Tongue (tissue), 2 donors: ENCODE measurements around the gene PHYHD1. TPM values are rescaled to one million over a fixed set of nuclear protein-coding genes. Genes with fewer than 3 reads are reported as not detected.

ENCODE experiments used
- DNase-seq: peaks from one replicate; pipeline ENCODE4 v3.0.0-alpha.2; 2015
- total RNA-seq: library from RNA; depleted of rRNA; stranded (reverse); fragments of >200 nt; gene quantifications from one replicate; pipeline ENCODE4 v1.2.3, GENCODE V29; 2014

PHYHD1 gene
- 26.0 TPM for total RNA-seq

GRCh38 chr9:128920381-128921058 is at the start of gene PHYHD1:
PHYHD1 (plus strand) TSS chr9:128920982; CDS start chr9:128922324, 1,342 bp downstream.
- peak; percentile 80 for DNase-seq

GRCh38 chr9:128877852-128878251 is 42.9 kb upstream of the PHYHD1 start:
- DNase-seq: no peak

GRCh38 chr9:128881884-128882676 is 38.7 kb upstream of the PHYHD1 start, which contains the start of the genes KYAT1 and LRRC8A:
KYAT1 (minus strand) TSS chr9:128881950; CDS start chr9:128845405, 36,545 bp downstream.
LRRC8A (plus strand) TSS chr9:128882133; CDS start chr9:128907165, 25,032 bp downstream.
- peak; percentile 99 for DNase-seq

- peak; percentile 66 for DNase-seq
These were observed 37.8 kb upstream of the PHYHD1 start for GRCh38 chr9:128882677-128883603.

DNA sequence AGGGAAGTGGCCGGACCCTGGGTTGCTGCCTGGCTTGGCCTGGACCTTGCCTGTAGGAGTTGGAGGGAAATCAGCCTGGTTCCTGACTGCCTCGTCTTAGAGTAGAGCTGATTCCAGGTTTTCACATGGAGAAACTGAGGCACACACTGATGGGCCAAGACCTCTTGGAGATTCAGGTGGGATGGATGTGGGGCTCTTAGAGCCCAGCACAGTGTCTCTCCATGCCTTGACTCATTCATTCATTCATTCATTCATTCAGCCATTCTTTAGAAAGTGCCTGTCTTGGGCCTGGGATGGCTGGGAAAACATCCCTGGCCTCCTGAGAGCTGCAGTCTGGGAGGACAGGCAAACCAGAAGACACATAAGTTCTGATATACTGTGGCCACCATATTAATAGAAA is 36.6 kb upstream of the PHYHD1 start:
- DNase-seq: no peak

DNA sequence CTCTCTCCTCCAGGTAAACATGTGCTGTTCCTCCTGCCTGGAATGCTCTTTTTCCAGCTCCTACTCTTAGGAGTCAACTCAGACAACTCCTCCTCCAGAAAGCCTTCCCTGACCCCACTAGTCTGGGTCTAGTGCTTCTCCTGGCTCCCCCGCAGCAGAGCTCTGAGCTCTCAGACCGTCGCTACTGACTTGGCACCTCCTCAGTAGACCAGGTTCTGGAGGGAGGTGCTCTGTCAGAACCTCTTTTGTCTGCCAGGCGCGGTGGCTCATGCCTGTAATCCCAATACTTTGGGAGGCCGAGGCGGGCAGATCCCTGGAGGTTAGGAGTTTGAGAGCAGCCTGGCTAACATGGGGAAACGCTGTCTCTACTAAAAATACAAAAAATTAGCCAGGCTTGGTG is 35.4 kb upstream of the PHYHD1 start:
- no peak for DNase-seq

- no peak for DNase-seq
These were observed 35.0 kb upstream of the PHYHD1 start for GRCh38 chr9:128885798-128886197.

GRCh38 chr9:128886211-128886891 is 34.4 kb upstream of the PHYHD1 start:
- no peak for DNase-seq

GRCh38 chr9:128887049-128887448 is 33.7 kb upstream of the PHYHD1 start:
- no peak for DNase-seq

DNA sequence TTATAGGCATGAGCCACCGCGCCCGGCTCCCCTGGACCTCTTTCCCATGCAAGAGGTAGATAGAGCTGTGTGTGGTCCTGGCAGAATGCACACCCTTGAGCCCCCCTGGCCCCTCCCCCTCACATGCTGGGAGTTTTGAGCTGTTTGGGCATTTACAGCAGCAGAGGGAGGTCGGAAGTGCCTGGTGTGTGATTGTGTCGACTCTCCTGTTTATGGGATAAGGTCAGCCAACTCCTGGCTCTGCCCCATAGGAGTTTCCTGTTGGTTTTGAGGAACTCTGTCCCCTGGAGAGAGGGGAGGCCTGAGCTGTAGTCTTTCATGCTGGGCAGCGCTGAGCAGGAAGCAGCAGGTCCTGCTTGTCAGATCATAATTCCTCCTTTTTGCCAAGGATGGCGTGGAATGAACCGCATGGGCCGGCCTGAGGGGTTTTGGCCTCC is 32.9 kb upstream of the PHYHD1 start:
- DNase-seq: no peak

GRCh38 chr9:128891321-128892220 is 29.2 kb upstream of the PHYHD1 start:
- no peak for DNase-seq

GRCh38 chr9:128892221-128892921 is 28.4 kb upstream of the PHYHD1 start:
- peak; percentile 58 for DNase-seq

GRCh38 chr9:128893354-128893753 is 27.4 kb upstream of the PHYHD1 start:
- DNase-seq: no peak

DNA sequence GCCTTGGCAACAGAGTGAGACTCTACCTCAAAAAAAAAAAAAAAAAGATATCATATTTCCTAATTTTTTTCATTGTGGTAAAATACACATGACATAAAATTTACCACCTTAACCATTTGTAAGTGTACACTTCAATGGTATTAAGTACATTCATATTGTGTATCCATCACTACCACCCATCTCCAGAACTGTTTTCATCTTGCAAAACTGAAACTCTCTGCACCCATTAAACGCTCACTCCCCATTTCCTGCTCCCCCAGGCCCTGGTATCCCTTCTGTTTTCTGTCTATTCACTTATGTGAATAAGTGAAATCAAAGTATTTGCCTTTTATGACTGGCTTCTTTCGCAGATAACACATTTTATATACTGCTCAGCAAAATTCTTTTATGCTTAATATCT is 26.0 kb upstream of the PHYHD1 start:
- DNase-seq: no peak

DNA sequence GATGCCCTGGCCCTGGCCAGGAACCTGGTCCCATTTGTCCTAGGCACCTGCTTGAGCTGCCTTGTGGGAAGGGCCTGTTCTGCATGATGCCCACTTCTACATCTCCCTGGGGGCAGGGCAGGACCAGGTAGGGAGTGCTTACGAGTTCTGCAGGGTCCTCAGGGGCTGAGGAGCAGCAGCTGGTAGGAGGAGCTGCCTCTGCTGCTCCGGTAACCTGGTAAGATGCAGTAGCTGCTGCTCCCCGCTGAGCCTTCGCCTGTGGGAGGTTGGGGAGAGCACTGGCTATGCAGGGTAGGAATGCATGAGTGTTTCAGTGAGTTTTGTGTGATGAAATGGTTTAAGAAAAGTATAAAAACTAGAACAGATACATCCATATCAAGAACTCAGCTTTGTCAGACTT is 25.2 kb upstream of the PHYHD1 start:
- no peak for DNase-seq

DNA sequence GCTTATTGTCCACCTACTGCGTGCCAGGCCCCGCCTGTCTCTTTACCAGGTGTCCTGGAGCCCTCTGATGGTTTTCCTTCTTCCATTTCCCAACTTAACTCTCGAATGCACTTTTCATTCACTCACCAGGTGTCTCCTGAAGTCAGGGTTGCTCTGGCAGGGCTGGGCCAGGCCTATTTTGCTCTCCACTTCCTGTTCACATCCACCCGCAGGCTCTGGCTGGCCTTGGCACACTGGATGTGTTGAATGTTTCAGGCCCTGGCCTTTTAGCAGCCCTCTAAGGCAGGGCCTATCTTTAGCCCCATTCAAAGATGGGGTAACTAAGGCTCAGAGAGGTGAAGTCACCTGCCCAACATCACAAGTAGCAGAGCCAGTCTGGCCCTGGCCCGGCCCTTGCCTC is 22.4 kb upstream of the PHYHD1 start:
- DNase-seq: no peak

GRCh38 chr9:128898845-128899565 is 21.8 kb upstream of the PHYHD1 start:
- no peak for DNase-seq

GRCh38 chr9:128899566-128900322 is 21.0 kb upstream of the PHYHD1 start:
- DNase-seq: no peak

GRCh38 chr9:128901379-128901778 is 19.4 kb upstream of the PHYHD1 start:
- DNase-seq: no peak
